Smooth muscle cell (in vitro differentiated cells): Measurements from ENCODE around the gene TRIM52. TPM values are rescaled to one million over a fixed set of nuclear protein-coding genes. Genes with fewer than 3 reads are reported as not detected.

Experiments used
- DNase-seq: peaks from one replicate; lab custom pipeline; 2025; ENCODE audit not compliant: unreplicated experiment; lab: John Stamatoyannopoulos, UW
- H2AFZ ChIP-seq: fragments of 200-600 bp; sonication (generic); 2 replicates; pipeline ENCODE4 v1.6.0; 2016; ENCODE audit warnings: antibody characterized with exemption, low read depth, mild to moderate bottlenecking
- H3F3A ChIP-seq: fragments of 200-600 bp; sonication (generic); 2 replicates; pipeline ENCODE4 v1.6.0; 2017; ENCODE audit warnings: antibody characterized with exemption, low read depth
- H3K27ac ChIP-seq: fragments of 200-600 bp; sonication (generic); 2 replicates; pipeline ENCODE4 v1.5.1; 2016; ENCODE audit warnings: low read depth, mild to moderate bottlenecking
- H3K27me3 ChIP-seq: fragments of 200-600 bp; sonication (generic); 2 replicates; pipeline ENCODE4 v1.6.1; 2016; ENCODE audit warnings: low read depth, mild to moderate bottlenecking
- H3K36me3 ChIP-seq: fragments of 200-600 bp; sonication (generic); 2 replicates; pipeline ENCODE4 v1.5.1; 2016; ENCODE audit warnings: low read depth
- H3K4me1 ChIP-seq: fragments of 200-600 bp; sonication (generic); 2 replicates; pipeline ENCODE4 v1.5.1; 2016; ENCODE audit warnings: low read depth
- H3K4me2 ChIP-seq: fragments of 200-600 bp; sonication (generic); 2 replicates; pipeline ENCODE4 v1.6.0; 2016; ENCODE audit warnings: mild to moderate bottlenecking
- H3K4me3 ChIP-seq: fragments of 200-600 bp; sonication (generic); 2 replicates; pipeline ENCODE4 v1.5.1; 2016; ENCODE audit warnings: mild to moderate bottlenecking
- H3K79me2 ChIP-seq: fragments of 200-600 bp; sonication (generic); 2 replicates; pipeline ENCODE4 v1.6.0; 2016; ENCODE audit warnings: low read depth, mild to moderate bottlenecking
- H3K9ac ChIP-seq: fragments of 200-600 bp; sonication (generic); 2 replicates; pipeline ENCODE4 v1.6.0; 2016; ENCODE audit warnings: low read depth
- H3K9me3 ChIP-seq: fragments of 200-600 bp; sonication (generic); replicated peaks from 2 replicates; pipeline ENCODE4 v1.5.1; 2016; ENCODE audit warnings: low read depth
- H4K20me1 ChIP-seq: fragments of 200-600 bp; sonication (generic); 2 replicates; pipeline ENCODE4 v1.6.0; 2016; ENCODE audit warnings: low read depth
- CTCF ChIP-seq: fragments of 200-600 bp; sonication (generic); IDR thresholded peaks from 2 replicates; pipeline ENCODE4 v1.5.1; 2017; ENCODE audit warnings: borderline replicate concordance, mild to moderate bottlenecking, antibody characterized with exemption; ENCODE audit not compliant: insufficient read depth, poor library complexity, severe bottlenecking
- WGBS: methylation state at CpG from one replicate; pipeline ENCODE4 v1.1.7; 2016; ENCODE audit warnings: low lambda C conversion rate; 5-methylcytosine and 5-hydroxymethylcytosine counted together
- polyA plus RNA-seq: library from polyadenylated mRNA; unstranded; fragments of >200 nt; fragmentation: Nextera tagmentation; extraction: Ambion mirVana; gene quantifications from 2 replicates; pipeline ENCODE4 v1.2.1, GENCODE V29; 2016
- total RNA-seq: library from RNA; depleted of rRNA; stranded (reverse); fragments of >200 nt; gene quantifications from 2 replicates; pipeline ENCODE4 v1.2.3, GENCODE V29; 2014

The TRIM52 gene
- total and polyA plus RNA-seq, 2 experiments from 2014 or later: 3.2 to 5.0 TPM

GRCh38 chr5:181239062-181239663 lies 21.8 kb downstream of the TRIM52 start:
- Histone ChIP-seq H3F3A (peaks cover 59% of the 10 kb centered on the region), H3K4me2 (no peak overlapping the region), H3K27ac (peak overlapping the region; percentile 42), H3K4me3 (no peak overlapping the region), H2AFZ (no peak overlapping the region), H3K36me3 (peaks cover 17% of the 10 kb centered on the region), H3K9ac (no peak overlapping the region), H3K79me2 (peaks cover 54% of the 10 kb centered on the region), H4K20me1 (peaks cover 88% of the 10 kb centered on the region), H3K4me1 (peaks cover 10% of the 10 kb centered on the region), H3K27me3 (no peaks in the 10 kb centered on the region), H3K9me3 (no peaks in the 10 kb centered on the region)
- no peak for DNase-seq
- WGBS: 96% methylated on average over 9 of the region's 9 CpGs
- no peak for TF ChIP-seq CTCF

GRCh38 chr5:181237729-181238385 lies 23.1 kb downstream of the TRIM52 start:
- H3K4me1 ChIP-seq: peaks cover 10% of the 10 kb centered on the region
- H3F3A ChIP-seq: peaks cover 68% of the 10 kb centered on the region
- no peak overlapping the region for H3K4me2 ChIP-seq
- TF ChIP-seq CTCF: no peak
- H3K27ac ChIP-seq: no peak overlapping the region
- H3K79me2 ChIP-seq: peaks cover 46% of the 10 kb centered on the region
- no peak overlapping the region for H3K4me3 ChIP-seq
- H3K9me3 ChIP-seq: no peaks in the 10 kb centered on the region
- DNase-seq: no peak
- no peaks in the 10 kb centered on the region for H3K27me3 ChIP-seq
- H4K20me1 ChIP-seq: peaks cover 83% of the 10 kb centered on the region
- WGBS: 99% methylated on average over 5 of the region's 5 CpGs
- no peak overlapping the region for H2AFZ ChIP-seq
- H3K36me3 ChIP-seq: peaks cover 17% of the 10 kb centered on the region
- no peak overlapping the region for H3K9ac ChIP-seq

GRCh38 chr5:181236954-181237641 lies 23.8 kb downstream of the TRIM52 start:
- Histone ChIP-seq H3K27me3 (no peaks in the 10 kb centered on the region), H2AFZ (no peak overlapping the region), H3K9me3 (no peaks in the 10 kb centered on the region), H3K4me1 (peaks cover 8% of the 10 kb centered on the region), H3K27ac (no peak overlapping the region), H3K79me2 (peaks cover 38% of the 10 kb centered on the region), H3K9ac (no peak overlapping the region), H3F3A (peaks cover 64% of the 10 kb centered on the region), H3K4me3 (no peak overlapping the region), H3K4me2 (no peak overlapping the region), H4K20me1 (peaks cover 75% of the 10 kb centered on the region), H3K36me3 (peaks cover 17% of the 10 kb centered on the region)
- no peak for DNase-seq
- 94% methylated on average over 10 of the region's 10 CpGs for WGBS
- no peak for TF ChIP-seq CTCF
